ENCODE data around the gene IL2RG. TPM values are rescaled to one million over a fixed set of nuclear protein-coding genes. Genes with fewer than 3 reads are reported as not detected.

Gene IL2RG
- total and polyA plus RNA-seq, 3 experiments from 2014 or later = 312 to 1,411 (median 323) TPM

DNA sequence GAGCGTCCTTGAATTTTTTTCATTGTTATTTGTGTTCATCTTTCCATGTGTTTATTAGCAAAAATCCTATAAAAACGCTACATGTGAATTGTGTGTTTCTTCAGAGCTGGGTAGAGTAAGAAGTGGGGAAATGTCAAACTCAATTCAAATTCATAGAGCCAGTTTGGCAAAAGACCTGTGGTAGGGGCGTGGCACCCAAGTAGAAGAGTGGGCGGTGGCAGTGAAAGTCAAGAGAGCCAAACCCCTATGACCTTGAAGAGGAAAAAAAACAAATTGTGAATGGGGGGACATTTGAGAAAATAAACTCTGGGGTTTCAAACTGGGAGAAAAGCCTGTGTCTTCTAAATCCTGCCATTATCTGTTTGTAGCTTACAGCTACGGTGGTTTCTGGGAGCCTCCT is 20.1 kb downstream of the IL2RG start:
- CTCF ChIA-PET = no interaction called here
- Mint-ChIP-seq H3K9me3 (no peaks in the 10 kb centered on the region), H3K36me3 (peaks cover 0 to 3% (median 0%) of the 10 kb centered on the region in 3 donors)

GRCh38 chrX:71085900-71086299 is 25.5 kb downstream of the IL2RG start:
- Histone ChIP-seq H3K9me3 (ENCODE audit: low read length) (no peaks in the 10 kb centered on the region), H3K4me1 (ENCODE audit: insufficient read depth, low read length) (no peaks in the 10 kb centered on the region), H3K4me3 (ENCODE audit: low read length) (no peak overlapping the region), H3K27me3 (ENCODE audit: insufficient read depth, low read length, poor library complexity, severe bottlenecking) (no peaks in the 10 kb centered on the region), H3K36me3 (ENCODE audit: insufficient read depth, low read length) (no peaks in the 10 kb centered on the region), H3K27ac (ENCODE audit: low read depth, low read length) (no peak overlapping the region)
- no peak for DNase-seq
- ChIA-PET POLR2A (no interaction called here), CTCF (no interaction called here)
- Mint-ChIP-seq H3K9me3 (no peaks in the 10 kb centered on the region), H3K4me3 (no peak overlapping the region), H3K4me1 (no peaks in the 10 kb centered on the region), H3K36me3 (no peaks in the 10 kb centered on the region), H3K27ac (no peak overlapping the region), H3K27me3 (peaks cover 0 to 3% of the 10 kb centered on the region in 2 donors)

More for the DNA sequence above, 20.1 kb downstream of the IL2RG start:
- H3K27me3 Mint-ChIP-seq = peaks cover 0 to 8% of the 10 kb centered on the region in 2 donors
- Histone ChIP-seq H3K4me1 (ENCODE audit: insufficient read depth, low read length) (no peaks in the 10 kb centered on the region), H3K27me3 (ENCODE audit: insufficient read depth, low read length, poor library complexity, severe bottlenecking) (no peaks in the 10 kb centered on the region), H3K27ac (ENCODE audit: low read depth, low read length) (no peak overlapping the region), H3K36me3 (ENCODE audit: insufficient read depth, low read length) (no peaks in the 10 kb centered on the region), H3K4me3 (ENCODE audit: low read length) (no peak overlapping the region), H3K9me3 (ENCODE audit: low read length) (no peaks in the 10 kb centered on the region)
- peak overlapping the region in 1 of 8 donors; percentile 80 for H3K27ac Mint-ChIP-seq
- POLR2A ChIA-PET = no interaction called here
- H3K4me3 Mint-ChIP-seq = no peak overlapping the region
- no peak for DNase-seq
- peaks cover 10 to 14% (median 10%) of the 10 kb centered on the region in 3 donors for H3K4me1 Mint-ChIP-seq

DNA sequence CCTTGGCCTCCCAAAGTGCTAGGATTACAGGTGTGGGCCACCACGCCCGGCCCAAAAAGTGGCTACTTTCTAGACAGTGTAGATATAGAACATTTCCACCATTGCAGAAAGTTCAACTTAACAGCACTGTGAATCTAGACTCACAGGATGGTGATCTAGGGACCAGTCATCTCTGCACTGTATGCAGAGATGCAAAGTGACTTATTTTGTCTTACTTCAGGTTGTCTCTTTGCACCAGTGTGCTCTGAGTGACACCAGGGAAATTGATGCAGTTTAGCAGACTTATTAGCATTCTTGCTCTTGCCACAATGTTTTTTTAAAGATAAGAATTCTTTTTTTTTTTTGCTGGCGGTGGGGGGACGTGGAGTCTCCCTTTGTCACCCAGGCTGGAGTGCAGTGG is 28.6 kb downstream of the IL2RG start:
- no peaks in the 10 kb centered on the region for H3K36me3 ChIP-seq (ENCODE audit: insufficient read depth, low read length)
- no peaks in the 10 kb centered on the region for H3K4me1 ChIP-seq (ENCODE audit: insufficient read depth, low read length)
- CTCF ChIA-PET = no interaction called here
- Mint-ChIP-seq H3K36me3 (no peaks in the 10 kb centered on the region), H3K9me3 (no peaks in the 10 kb centered on the region), H3K4me1 (no peaks in the 10 kb centered on the region), H3K4me3 (no peak overlapping the region), H3K27ac (no peak overlapping the region), H3K27me3 (peaks cover 0 to 5% of the 10 kb centered on the region in 2 donors)
- no peak overlapping the region for H3K27ac ChIP-seq (ENCODE audit: low read depth, low read length)
- H3K4me3 ChIP-seq (ENCODE audit: low read length) = no peak overlapping the region
- POLR2A ChIA-PET = no interaction called here
- H3K9me3 ChIP-seq (ENCODE audit: low read length) = no peaks in the 10 kb centered on the region
- DNase-seq = no peak
- H3K27me3 ChIP-seq (ENCODE audit: insufficient read depth, low read length, poor library complexity, severe bottlenecking) = no peaks in the 10 kb centered on the region

GRCh38 chrX:71082124-71082647 is 29.2 kb downstream of the IL2RG start:
- Mint-ChIP-seq H3K4me3 (no peak overlapping the region), H3K36me3 (no peaks in the 10 kb centered on the region), H3K9me3 (no peaks in the 10 kb centered on the region), H3K4me1 (no peaks in the 10 kb centered on the region), H3K27me3 (peaks cover 0 to 6% of the 10 kb centered on the region in 2 donors), H3K27ac (no peak overlapping the region)
- Histone ChIP-seq H3K36me3 (ENCODE audit: insufficient read depth, low read length) (no peaks in the 10 kb centered on the region), H3K27ac (ENCODE audit: low read depth, low read length) (no peak overlapping the region), H3K27me3 (ENCODE audit: insufficient read depth, low read length, poor library complexity, severe bottlenecking) (no peaks in the 10 kb centered on the region), H3K9me3 (ENCODE audit: low read length) (no peaks in the 10 kb centered on the region), H3K4me3 (ENCODE audit: low read length) (no peak overlapping the region), H3K4me1 (ENCODE audit: insufficient read depth, low read length) (no peaks in the 10 kb centered on the region)
- CTCF ChIA-PET = no interaction called here
- DNase-seq = no peak
- POLR2A ChIA-PET = no interaction called here

DNA sequence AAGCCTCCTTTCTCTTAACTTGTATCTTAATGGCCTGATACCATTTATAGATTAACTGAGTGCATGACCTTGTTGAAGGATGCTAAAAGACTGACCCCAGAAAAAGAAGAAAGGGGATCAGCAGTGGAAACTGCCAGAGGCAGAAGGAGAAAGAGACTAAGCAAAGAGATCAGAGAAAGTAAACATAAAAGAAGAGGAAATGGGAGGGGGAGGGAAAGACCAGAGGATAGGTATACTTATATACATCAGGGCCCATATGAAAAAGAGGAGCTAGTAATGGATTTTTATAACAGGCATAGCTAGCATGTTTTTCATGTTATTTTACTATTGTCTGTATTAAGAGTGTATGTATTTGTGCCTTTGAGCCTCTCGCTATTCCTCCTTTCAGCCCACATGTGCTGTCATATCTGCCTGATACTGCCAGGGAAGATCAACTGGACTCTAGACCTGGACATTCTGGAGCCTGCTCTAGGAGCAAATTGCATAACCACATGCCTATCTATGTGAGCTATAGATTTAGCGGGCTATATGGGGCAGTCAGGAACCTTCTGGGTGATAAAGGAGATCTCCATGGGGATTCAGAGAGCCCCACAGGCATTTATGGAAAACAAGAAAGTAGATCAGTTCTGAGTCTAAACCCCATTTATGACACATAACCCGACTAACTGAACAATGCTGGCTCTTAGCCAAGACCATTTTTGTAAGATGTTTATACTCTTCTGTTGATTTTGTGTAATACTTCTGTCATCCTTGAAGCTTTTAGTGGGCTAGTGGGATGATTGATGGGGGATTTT is 29.9 kb downstream of the IL2RG start:
- POLR2A ChIA-PET = interaction anchor here (0.5 kb wide), 1 partner anchor 950 kb away, joined by 9 read pairs; no protein-coding TSS in a partner anchor
- H3K27me3 ChIP-seq (ENCODE audit: insufficient read depth, low read length, poor library complexity, severe bottlenecking) = no peaks in the 10 kb centered on the region
- no peaks in the 10 kb centered on the region for H3K4me1 Mint-ChIP-seq

GRCh38 chrX:71070531-71070930 is 40.8 kb downstream of the IL2RG start:
- no peak overlapping the region for H3K4me3 Mint-ChIP-seq
- H3K27me3 ChIP-seq (ENCODE audit: insufficient read depth, low read length, poor library complexity, severe bottlenecking) = no peaks in the 10 kb centered on the region
- H3K27ac ChIP-seq (ENCODE audit: low read depth, low read length) = no peak overlapping the region
- peaks cover 0 to 12% (median 0%) of the 10 kb centered on the region in 3 donors for H3K36me3 Mint-ChIP-seq
- peaks cover 9 to 10% of the 10 kb centered on the region in 2 donors for H3K27me3 Mint-ChIP-seq
- no peaks in the 10 kb centered on the region for H3K36me3 ChIP-seq (ENCODE audit: insufficient read depth, low read length)
- ChIA-PET POLR2A (no interaction called here), CTCF (no interaction called here)
- H3K4me1 ChIP-seq (ENCODE audit: insufficient read depth, low read length) = no peaks in the 10 kb centered on the region
- H3K9me3 ChIP-seq (ENCODE audit: low read length) = no peaks in the 10 kb centered on the region
- no peak overlapping the region for H3K27ac Mint-ChIP-seq
- DNase-seq = no peak
- H3K4me3 ChIP-seq (ENCODE audit: low read length) = no peak overlapping the region
- no peaks in the 10 kb centered on the region for H3K9me3 Mint-ChIP-seq
- H3K4me1 Mint-ChIP-seq = peaks cover 8 to 17% (median 11%) of the 10 kb centered on the region in 3 donors

More for the DNA sequence above, 29.9 kb downstream of the IL2RG start:
- no peak for DNase-seq
- Mint-ChIP-seq H3K27me3 (peaks cover 0 to 9% of the 10 kb centered on the region in 2 donors), H3K9me3 (no peaks in the 10 kb centered on the region), H3K4me3 (no peak overlapping the region), H3K36me3 (no peaks in the 10 kb centered on the region), H3K27ac (peak overlapping the region in 1 of 8 donors; percentile 26)
- Histone ChIP-seq H3K4me1 (ENCODE audit: insufficient read depth, low read length) (no peaks in the 10 kb centered on the region), H3K27ac (ENCODE audit: low read depth, low read length) (no peak overlapping the region), H3K9me3 (ENCODE audit: low read length) (no peaks in the 10 kb centered on the region), H3K4me3 (ENCODE audit: low read length) (no peak overlapping the region), H3K36me3 (ENCODE audit: insufficient read depth, low read length) (no peaks in the 10 kb centered on the region)
- CTCF ChIA-PET = no interaction called here

GRCh38 chrX:71068044-71068918 is 43.1 kb downstream of the IL2RG start, which contains the start of gene SNX12:
Gene SNX12, minus strand, starts transcription at chrX:71068334. Its CDS starts 28 bp downstream, at chrX:71068306.
- Mint-ChIP-seq H3K4me1 (peaks cover 14 to 27% (median 20%) of the 10 kb centered on the region in 3 donors), H3K27me3 (peaks cover 2 to 6% of the 10 kb centered on the region in 2 donors), H3K9me3 (no peaks in the 10 kb centered on the region), H3K36me3 (peaks cover 0 to 18% (median 0%) of the 10 kb centered on the region in 3 donors), H3K4me3 (peak within 1 kb of the TSS; percentile 84 to 99 (median 92)), H3K27ac (peak within 1 kb of the TSS; percentile 93 to 99 (median 97))
- Histone ChIP-seq H3K9me3 (ENCODE audit: low read length) (no peaks in the 10 kb centered on the region), H3K4me1 (ENCODE audit: insufficient read depth, low read length) (no peaks in the 10 kb centered on the region), H3K27ac (ENCODE audit: low read depth, low read length) (peak within 1 kb of the TSS; percentile 82), H3K27me3 (ENCODE audit: insufficient read depth, low read length, poor library complexity, severe bottlenecking) (no peaks in the 10 kb centered on the region), H3K4me3 (ENCODE audit: low read length) (peak within 1 kb of the TSS; percentile 87), H3K36me3 (ENCODE audit: insufficient read depth, low read length) (no peaks in the 10 kb centered on the region)
- ChIA-PET CTCF (interaction anchor here (1.1 kb wide), 1 partner anchor 62 kb away, joined by 5 read pairs; no protein-coding TSS in a partner anchor), POLR2A (interaction anchor here (0.6 to 1.6 kb wide), 5 partner anchors 33 to 221 kb away, joined by 3 to 8 read pairs (median 5); partner anchors contain the start of genes IL2RG and MED12)
- DNase-seq = peak; percentile 73 to 94 (median 88)

Measured in CD8-positive, alpha-beta memory T cell (primary cell).